Stimulated activated CD4-positive, alpha-beta T cell treated with anti-CD3 and anti-CD28 coated beads, Interleukin-1b, Interleukin-23, amount 100 ng/mL, for 4 hours (primary cell): Measurements from ENCODE around the gene CLCNKB.
"Not testable (repeated sequence)": the region's sequence is repeated elsewhere in the genome, so short reads cannot be mapped to it uniquely, and the experiment has no call there.

Experiments used
- DNase-seq, 2 donors: peaks; one replicate each; pipeline ENCODE4 v3.0.0-alpha.2; 2020; ENCODE audit warnings: low read depth in 2 of 2

The CLCNKB gene

DNA sequence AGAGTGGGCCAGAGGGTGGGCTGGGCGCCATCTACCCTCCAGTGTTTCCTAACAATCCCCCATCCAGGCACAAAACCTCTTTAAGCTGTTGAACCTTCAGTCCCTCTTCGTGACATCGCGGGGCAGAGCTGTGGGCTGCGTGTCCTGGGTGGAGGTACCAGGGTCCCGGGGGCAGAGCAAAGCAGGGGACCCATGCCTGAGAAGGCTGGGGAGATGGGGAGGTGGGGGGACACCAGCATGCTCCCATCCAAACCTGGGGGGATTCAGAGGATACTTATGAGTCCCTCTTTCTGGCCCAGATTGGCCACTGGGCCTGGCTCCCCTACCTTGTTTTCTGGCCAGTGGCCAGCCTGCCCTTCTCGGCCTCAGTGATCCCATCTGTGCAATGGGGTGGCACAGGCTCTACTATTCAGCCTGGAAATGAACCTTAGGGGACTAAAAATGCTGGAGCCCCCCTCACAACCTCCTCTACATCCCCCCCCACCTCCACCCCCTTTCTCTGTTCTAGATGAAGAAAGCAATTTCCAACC lies 10.4 kb upstream of the CLCNKB start:
- DNase-seq = not testable (repeated sequence)

- not testable (repeated sequence) for DNase-seq
Measured at GRCh38 chr1:16036461-16036860, 7.1 kb upstream of the CLCNKB start.

GRCh38 chr1:16038620-16038912 lies 5.0 kb upstream of the CLCNKB start:
- no peak for DNase-seq

- DNase-seq = not testable (repeated sequence)
Measured at GRCh38 chr1:16039871-16040270, 3.7 kb upstream of the CLCNKB start.

- no peak for DNase-seq
Measured at GRCh38 chr1:16041200-16041599, 2.4 kb upstream of the CLCNKB start.

GRCh38 chr1:16042096-16042495 lies 1.5 kb upstream of the CLCNKB start:
- DNase-seq = no peak

DNA sequence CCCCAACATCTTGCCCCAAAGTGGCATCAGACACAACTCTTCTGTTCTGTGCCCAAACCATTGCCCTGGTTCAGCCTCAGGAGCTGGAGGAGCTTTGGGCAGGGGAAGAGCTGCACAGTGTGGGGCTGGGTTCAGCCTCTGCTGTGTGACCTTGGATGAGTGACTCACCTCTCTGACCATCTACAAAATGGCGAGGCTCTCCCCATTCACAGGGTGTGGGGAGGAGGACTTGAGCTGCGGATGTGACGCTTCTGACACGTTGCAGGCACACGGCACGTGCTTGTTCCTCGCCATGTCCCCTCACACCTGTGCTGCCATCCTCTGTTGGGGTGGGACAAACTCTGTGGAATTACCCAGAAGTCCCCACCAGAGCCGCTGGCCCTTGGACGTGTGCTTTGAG lies 928 bp upstream of the CLCNKB start:
- not testable (repeated sequence) for DNase-seq

DNA sequence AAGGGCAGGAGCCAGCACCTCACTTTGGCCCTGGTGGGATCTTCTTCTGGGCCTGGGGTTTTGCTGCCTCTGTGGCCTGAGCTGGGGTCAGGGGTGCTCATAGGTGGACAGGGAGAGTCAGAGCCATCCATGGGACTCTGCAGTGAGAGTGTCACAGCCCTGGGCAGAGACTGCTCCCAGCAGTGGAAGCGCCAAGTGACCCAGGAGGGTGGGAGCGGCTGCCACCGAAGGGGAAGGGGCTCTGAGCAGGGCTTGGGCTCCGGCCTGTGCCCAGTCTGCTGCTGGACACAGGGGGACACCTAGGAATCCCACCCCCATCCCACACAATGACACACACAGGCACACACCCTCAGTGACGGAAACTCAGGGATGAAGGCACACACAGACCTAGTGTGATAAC lies 368 bp downstream of the CLCNKB start:
- DNase-seq = no peak

- DNase-seq = no peak
Measured at GRCh38 chr1:16046842-16047241, 3.3 kb downstream of the CLCNKB start.

- DNase-seq = no peak
Measured at GRCh38 chr1:16047791-16048475, 4.4 kb downstream of the CLCNKB start.

- peak; percentile 31 to 37 for DNase-seq
Measured at GRCh38 chr1:16048573-16049189, 5.1 kb downstream of the CLCNKB start.

GRCh38 chr1:16050328-16050727 lies 6.7 kb downstream of the CLCNKB start:
- DNase-seq = no peak

GRCh38 chr1:16051039-16051438 lies 7.5 kb downstream of the CLCNKB start:
- no peak for DNase-seq

DNA sequence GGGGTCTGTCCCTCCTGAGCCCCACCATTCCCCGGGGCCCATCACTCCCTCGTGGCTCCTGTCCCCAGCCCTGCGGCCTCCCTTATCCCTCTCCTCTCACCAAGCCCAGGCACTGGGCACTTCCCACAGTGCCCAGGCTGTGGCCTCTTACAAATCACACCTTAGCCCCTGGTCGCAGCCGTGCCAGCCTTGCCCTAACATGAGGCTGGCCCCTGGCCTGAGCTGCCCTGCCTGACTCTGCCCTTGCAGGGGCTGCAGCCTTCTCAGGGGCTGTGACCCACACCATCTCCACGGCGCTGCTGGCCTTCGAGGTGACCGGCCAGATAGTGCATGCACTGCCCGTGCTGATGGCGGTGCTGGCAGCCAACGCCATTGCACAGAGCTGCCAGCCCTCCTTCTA lies 8.4 kb downstream of the CLCNKB start:
- not testable (repeated sequence) for DNase-seq

GRCh38 chr1:16053781-16054502 lies 10.4 kb downstream of the CLCNKB start:
- DNase-seq = no peak

GRCh38 chr1:16054598-16055540 lies 11.3 kb downstream of the CLCNKB start:
- DNase-seq = no peak

DNA sequence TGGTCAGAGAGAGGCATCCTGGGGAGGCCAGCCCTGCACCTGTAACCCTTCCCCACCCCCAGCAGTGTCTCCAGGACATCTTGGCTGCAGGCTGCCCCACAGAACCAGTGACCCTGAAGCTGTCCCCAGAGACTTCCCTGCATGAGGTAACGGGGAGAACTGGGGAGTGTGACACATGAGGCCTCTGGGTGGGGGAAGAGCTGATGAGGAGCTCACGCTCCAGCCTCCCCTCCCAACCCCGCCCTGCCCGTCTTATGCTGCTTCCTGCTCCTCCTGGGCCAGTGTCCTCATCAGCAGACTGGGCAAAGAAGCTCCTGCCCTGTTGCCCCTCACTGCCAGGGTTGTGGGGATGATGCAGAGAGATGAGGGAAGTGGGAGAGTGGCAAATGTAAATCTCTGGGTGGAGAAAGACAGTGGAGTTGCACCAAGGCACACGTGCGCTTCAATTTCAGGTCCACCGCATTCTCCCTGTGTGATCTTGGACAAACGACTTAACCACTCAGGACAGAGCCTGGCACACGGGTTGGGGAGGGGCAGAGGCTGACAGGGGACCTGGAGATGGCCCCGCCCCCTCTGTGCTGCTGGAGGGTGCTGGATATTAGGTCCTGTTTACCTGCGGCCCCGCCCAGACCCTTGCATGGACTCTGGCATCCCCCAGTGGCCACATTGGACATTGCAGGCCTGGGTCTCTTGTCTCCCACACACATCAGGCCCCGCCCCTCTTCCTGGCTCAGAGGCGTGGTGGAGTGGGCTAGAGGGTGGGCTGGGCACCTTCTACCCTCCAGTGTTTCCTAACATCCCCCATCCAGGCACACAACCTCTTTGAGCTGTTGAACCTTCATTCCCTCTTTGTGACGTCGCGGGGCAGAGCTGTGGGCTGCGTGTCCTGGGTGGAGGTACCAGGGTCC lies 12.3 kb downstream of the CLCNKB start:
- peak; percentile 82 to 87 for DNase-seq

- not testable (repeated sequence) for DNase-seq
Measured at GRCh38 chr1:16056521-16056912, 12.9 kb downstream of the CLCNKB start.

DNA sequence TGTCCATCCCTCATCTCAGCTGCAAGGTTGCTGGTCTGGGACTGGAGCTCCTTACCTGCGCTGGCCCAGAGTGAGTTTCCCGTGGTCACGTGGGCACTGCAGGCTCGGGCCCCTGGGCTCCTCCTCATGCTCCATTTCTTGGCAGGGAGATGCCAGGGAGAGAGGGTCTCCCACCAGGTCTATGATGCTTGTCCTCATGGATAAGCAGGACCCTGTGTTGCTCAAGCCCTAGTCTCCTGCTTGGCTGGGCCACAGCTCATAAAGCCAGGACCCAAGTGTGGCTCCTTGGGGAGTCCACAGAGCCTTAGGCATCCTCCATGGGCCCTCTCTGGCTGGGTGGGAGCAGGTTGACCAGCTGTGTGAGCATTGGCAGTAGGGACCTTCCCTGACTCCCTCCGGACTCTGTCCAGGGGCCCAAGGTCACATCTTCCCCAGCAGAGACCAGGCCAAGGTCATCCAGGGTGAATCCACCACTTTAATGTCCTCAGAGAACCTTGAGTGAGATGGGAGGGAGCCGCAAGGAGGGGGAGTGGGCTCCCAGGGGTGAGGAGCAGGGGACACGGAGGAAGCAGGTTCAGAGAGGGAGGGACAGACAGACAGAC lies 13.8 kb downstream of the CLCNKB start:
- DNase-seq = not testable (repeated sequence)

DNA sequence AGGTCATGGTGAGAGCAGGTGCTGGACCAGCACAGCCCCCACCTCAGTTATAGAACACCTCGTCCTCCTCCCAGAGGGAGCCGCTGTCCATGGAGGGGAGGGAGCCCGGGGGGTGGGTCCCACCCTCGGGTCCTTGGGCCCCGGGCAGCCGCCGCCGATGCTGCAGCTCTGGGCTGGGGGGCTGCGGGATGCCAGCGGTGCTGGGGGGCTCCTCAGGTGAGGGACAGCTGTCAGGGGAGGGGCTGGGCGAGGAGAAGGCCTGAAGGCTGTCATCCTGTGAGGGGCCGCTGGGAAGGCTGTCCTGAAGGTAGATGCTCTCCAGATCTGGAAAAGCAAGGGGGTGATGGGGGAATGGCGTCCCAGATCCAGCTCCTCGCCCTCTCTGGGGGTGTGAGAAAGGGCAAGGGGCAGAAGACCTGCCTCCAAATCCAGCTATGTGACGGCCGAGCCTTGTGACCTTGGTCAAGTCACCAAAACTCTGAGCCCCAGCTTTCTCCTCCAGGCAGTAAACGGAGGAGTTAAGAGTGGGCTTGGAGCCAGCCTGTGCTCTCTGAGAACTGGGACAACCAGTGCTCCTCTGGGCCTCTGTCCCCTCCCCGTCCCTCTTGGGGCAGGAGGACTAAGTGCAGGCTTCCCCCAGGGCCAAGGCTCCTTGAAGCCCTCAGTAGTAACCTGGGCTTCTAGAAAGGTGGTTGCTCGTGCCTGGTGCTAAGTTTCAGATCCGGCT lies 15.0 kb downstream of the CLCNKB start:
- DNase-seq = not testable (repeated sequence)
